HEK293 (cell line): ENCODE measurements around the gene LY6G6D.

Experiments used
- BCL11B ChIP-seq: fragments of 450-650 bp; formaldehyde crosslinking; IDR thresholded peaks from 2 replicates; pipeline ENCODE4 v1.5.1; 2016; ENCODE audit warnings: low read depth, missing biosample characterization, missing genetic modification characterization
- GLIS1 ChIP-seq: fragments of 450-650 bp; formaldehyde crosslinking; IDR thresholded peaks from 2 replicates; pipeline ENCODE4 v1.5.1; 2016; ENCODE audit warnings: missing biosample characterization, missing genetic modification characterization
- GLIS2 ChIP-seq: fragments of 450-650 bp; formaldehyde crosslinking; IDR thresholded peaks from 2 replicates; pipeline ENCODE4 v1.5.1; 2016; ENCODE audit warnings: missing biosample characterization, missing genetic modification characterization
- KLF10 ChIP-seq: fragments of 450-650 bp; IDR thresholded peaks from 2 replicates; pipeline ENCODE4 v1.5.1; 2018; ENCODE audit warnings: missing biosample characterization, mild to moderate bottlenecking, missing genetic modification characterization
- KLF7 ChIP-seq: fragments of 450-650 bp; formaldehyde crosslinking; IDR thresholded peaks from 2 replicates; pipeline ENCODE4 v1.5.1; 2016; ENCODE audit warnings: missing biosample characterization, missing genetic modification characterization, borderline replicate concordance
- SALL2 ChIP-seq: fragments of 450-650 bp; formaldehyde crosslinking; IDR thresholded peaks from 2 replicates; pipeline ENCODE4 v1.5.0; 2017; ENCODE audit warnings: missing biosample characterization, mild to moderate bottlenecking, missing genetic modification characterization, borderline replicate concordance
- SETDB1 ChIP-seq: IDR thresholded peaks from one replicate; pipeline ENCODE4 v1.6.1; 2017; ENCODE audit warnings: mild to moderate bottlenecking, low read length, moderate library complexity, mixed read lengths; ENCODE audit not compliant: insufficient read length
- TCF7L2 ChIP-seq: IDR thresholded peaks from 2 replicates; pipeline ENCODE4 v1.6.1; 2011; ENCODE audit warnings: low read depth, mild to moderate bottlenecking, inconsistent platforms, low read length, moderate library complexity, borderline replicate concordance
- ZBTB20 ChIP-seq: fragments of 450-650 bp; formaldehyde crosslinking; IDR thresholded peaks from 2 replicates; pipeline ENCODE4 v1.5.1; 2016; ENCODE audit warnings: missing biosample characterization, missing genetic modification characterization
- ZFP69B ChIP-seq: fragments of 450-650 bp; formaldehyde crosslinking; IDR thresholded peaks from 2 replicates; pipeline ENCODE4 v1.5.1; 2016; ENCODE audit warnings: missing biosample characterization, missing genetic modification characterization
- ZNF19 ChIP-seq: fragments of 450-650 bp; formaldehyde crosslinking; IDR thresholded peaks from 2 replicates; pipeline ENCODE4; 2016; ENCODE audit warnings: missing biosample characterization, missing genetic modification characterization, low read depth
- ZNF426 ChIP-seq: fragments of 450-650 bp; formaldehyde crosslinking; IDR thresholded peaks from 2 replicates; pipeline ENCODE4 v1.5.1; 2017; ENCODE audit warnings: missing biosample characterization, missing genetic modification characterization, mild to moderate bottlenecking, inconsistent platforms, moderate library complexity
- ZNF600 ChIP-seq: fragments of 450-650 bp; formaldehyde crosslinking; IDR thresholded peaks from 2 replicates; pipeline ENCODE4 v1.5.1; 2016; ENCODE audit warnings: missing biosample characterization, missing genetic modification characterization
- ZNF670 ChIP-seq: fragments of 450-650 bp; formaldehyde crosslinking; IDR thresholded peaks from 2 replicates; pipeline ENCODE4 v1.5.1; 2016; ENCODE audit warnings: missing biosample characterization, missing genetic modification characterization, low read depth
- ZNF76 ChIP-seq: fragments of 450-650 bp; formaldehyde crosslinking; IDR thresholded peaks from 2 replicates; pipeline ENCODE4; 2016; ENCODE audit warnings: low read depth, missing biosample characterization, missing genetic modification characterization, borderline replicate concordance
- ZNF776 ChIP-seq: fragments of 450-650 bp; formaldehyde crosslinking; IDR thresholded peaks from 2 replicates; pipeline ENCODE4 v1.5.0; 2017; ENCODE audit warnings: missing biosample characterization, missing genetic modification characterization, borderline replicate concordance
- TF ChIP-seq, protein P1 (sequence below): fragments of 450-650 bp; formaldehyde crosslinking; IDR thresholded peaks from 2 replicates; pipeline ENCODE4 v1.5.1; 2016; ENCODE audit warnings: missing biosample characterization, missing genetic modification characterization
- TF ChIP-seq, protein P2 (sequence below): fragments of 450-650 bp; formaldehyde crosslinking; IDR thresholded peaks from 2 replicates; pipeline ENCODE4 v1.5.0; 2017; ENCODE audit warnings: missing biosample characterization, missing genetic modification characterization, borderline replicate concordance
- TF ChIP-seq, protein P3 (sequence below): fragments of 450-650 bp; formaldehyde crosslinking; IDR thresholded peaks from 2 replicates; pipeline ENCODE4 v1.5.1; 2016; ENCODE audit warnings: missing biosample characterization, missing genetic modification characterization
- TF ChIP-seq, protein P4 (sequence below): fragments of 450-650 bp; formaldehyde crosslinking; IDR thresholded peaks from 2 replicates; pipeline ENCODE4 v1.5.1; 2016; ENCODE audit warnings: missing biosample characterization, missing genetic modification characterization

LY6G6D gene

DNA sequence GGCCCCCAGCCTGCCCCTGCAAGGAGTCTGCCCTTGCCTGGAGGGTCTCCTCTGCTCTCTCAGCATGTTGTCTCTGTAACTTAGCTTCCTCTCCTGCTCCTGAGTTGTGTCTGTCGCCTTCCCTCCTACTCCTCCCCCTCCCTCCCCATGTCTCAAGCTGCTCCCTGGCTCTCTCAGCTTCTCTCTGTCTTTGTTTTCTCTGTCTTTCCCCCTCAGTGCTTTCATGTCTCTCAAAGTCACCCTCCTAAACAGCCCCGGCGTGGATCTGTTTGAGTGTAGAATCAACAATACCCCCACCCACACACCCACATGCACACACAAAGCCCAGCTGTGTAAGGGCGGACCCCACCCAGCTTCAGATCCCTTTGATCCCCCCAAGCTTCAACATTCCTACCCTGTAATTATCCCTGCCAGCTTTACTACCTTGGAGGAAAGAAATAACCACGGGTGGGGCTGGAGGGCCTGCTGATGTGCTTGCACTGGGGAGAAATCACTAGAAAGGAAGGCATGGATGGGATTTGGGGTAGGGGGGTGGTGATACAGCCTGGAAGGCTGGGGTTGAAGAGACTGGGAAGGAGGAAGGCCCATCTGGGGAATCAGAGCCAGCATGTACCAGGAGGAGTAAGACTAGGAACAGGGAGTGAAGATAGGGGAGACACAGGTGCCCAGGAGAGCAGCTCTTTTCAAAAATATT is 1.0 kb upstream of the LY6G6D start (continued):
- TF ChIP-seq, protein P1, sequence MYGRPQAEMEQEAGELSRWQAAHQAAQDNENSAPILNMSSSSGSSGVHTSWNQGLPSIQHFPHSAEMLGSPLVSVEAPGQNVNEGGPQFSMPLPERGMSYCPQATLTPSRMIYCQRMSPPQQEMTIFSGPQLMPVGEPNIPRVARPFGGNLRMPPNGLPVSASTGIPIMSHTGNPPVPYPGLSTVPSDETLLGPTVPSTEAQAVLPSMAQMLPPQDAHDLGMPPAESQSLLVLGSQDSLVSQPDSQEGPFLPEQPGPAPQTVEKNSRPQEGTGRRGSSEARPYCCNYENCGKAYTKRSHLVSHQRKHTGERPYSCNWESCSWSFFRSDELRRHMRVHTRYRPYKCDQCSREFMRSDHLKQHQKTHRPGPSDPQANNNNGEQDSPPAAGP (tag by site-specific recombination), result peak; percentile 96
- TF ChIP-seq ZBTB20 (tag by site-specific recombination) (peak; percentile 26; the same call in 1 of the 2 replicates), ZNF19 (no peak), KLF7 (tag by site-specific recombination) (0 out of 2 replicates have a peak, but pooled peaks have one; percentile 37), SALL2 (tag by site-specific recombination) (no peak), BCL11B (tag by site-specific recombination) (0 out of 2 replicates have a peak, but pooled peaks have one; percentile 7), GLIS2 (tag by site-specific recombination) (peak; percentile 40; the same call in 1 of the 2 replicates), ZNF76 (tag by site-specific recombination) (no peak), GLIS1 (peak; percentile 91), SETDB1 (no peak), KLF10 (tag by site-specific recombination) (no peak), ZFP69B (tag by site-specific recombination) (peak; percentile 50; the same call in 1 of the 2 replicates), TCF7L2 (peak; percentile 67; the same call in 1 of the 2 replicates), ZNF426 (tag by site-specific recombination) (no peak), ZNF776 (tag by site-specific recombination) (no peak), ZNF670 (no peak), ZNF600 (tag by site-specific recombination) (peak; percentile 39; the same call in 1 of the 2 replicates)
- TF ChIP-seq, protein P2, sequence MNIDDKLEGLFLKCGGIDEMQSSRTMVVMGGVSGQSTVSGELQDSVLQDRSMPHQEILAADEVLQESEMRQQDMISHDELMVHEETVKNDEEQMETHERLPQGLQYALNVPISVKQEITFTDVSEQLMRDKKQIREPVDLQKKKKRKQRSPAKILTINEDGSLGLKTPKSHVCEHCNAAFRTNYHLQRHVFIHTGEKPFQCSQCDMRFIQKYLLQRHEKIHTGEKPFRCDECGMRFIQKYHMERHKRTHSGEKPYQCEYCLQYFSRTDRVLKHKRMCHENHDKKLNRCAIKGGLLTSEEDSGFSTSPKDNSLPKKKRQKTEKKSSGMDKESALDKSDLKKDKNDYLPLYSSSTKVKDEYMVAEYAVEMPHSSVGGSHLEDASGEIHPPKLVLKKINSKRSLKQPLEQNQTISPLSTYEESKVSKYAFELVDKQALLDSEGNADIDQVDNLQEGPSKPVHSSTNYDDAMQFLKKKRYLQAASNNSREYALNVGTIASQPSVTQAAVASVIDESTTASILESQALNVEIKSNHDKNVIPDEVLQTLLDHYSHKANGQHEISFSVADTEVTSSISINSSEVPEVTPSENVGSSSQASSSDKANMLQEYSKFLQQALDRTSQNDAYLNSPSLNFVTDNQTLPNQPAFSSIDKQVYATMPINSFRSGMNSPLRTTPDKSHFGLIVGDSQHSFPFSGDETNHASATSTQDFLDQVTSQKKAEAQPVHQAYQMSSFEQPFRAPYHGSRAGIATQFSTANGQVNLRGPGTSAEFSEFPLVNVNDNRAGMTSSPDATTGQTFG (tag by site-specific recombination), result no peak
- TF ChIP-seq, protein P3, sequence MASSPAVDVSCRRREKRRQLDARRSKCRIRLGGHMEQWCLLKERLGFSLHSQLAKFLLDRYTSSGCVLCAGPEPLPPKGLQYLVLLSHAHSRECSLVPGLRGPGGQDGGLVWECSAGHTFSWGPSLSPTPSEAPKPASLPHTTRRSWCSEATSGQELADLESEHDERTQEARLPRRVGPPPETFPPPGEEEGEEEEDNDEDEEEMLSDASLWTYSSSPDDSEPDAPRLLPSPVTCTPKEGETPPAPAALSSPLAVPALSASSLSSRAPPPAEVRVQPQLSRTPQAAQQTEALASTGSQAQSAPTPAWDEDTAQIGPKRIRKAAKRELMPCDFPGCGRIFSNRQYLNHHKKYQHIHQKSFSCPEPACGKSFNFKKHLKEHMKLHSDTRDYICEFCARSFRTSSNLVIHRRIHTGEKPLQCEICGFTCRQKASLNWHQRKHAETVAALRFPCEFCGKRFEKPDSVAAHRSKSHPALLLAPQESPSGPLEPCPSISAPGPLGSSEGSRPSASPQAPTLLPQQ (tag by site-specific recombination), result peak; percentile 74; the same call in 1 of the 2 replicates
- TF ChIP-seq, protein P4, sequence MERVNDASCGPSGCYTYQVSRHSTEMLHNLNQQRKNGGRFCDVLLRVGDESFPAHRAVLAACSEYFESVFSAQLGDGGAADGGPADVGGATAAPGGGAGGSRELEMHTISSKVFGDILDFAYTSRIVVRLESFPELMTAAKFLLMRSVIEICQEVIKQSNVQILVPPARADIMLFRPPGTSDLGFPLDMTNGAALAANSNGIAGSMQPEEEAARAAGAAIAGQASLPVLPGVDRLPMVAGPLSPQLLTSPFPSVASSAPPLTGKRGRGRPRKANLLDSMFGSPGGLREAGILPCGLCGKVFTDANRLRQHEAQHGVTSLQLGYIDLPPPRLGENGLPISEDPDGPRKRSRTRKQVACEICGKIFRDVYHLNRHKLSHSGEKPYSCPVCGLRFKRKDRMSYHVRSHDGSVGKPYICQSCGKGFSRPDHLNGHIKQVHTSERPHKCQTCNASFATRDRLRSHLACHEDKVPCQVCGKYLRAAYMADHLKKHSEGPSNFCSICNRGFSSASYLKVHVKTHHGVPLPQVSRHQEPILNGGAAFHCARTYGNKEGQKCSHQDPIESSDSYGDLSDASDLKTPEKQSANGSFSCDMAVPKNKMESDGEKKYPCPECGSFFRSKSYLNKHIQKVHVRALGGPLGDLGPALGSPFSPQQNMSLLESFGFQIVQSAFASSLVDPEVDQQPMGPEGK (tag by site-specific recombination), result peak; percentile 63; the same call in 1 of the 2 replicates
